Activated CD8-positive, alpha-beta T cell treated with anti-CD3 and anti-CD28 coated beads for 36 hours (primary cell): ENCODE measurements around the gene UBE4B. TPM values are rescaled to one million over a fixed set of nuclear protein-coding genes. Genes with fewer than 3 reads are reported as not detected.
"Not testable (repeated sequence)": the region's sequence is repeated elsewhere in the genome, so short reads cannot be mapped to it uniquely, and the experiment has no call there.

Experiments used
- ATAC-seq: fragments of 200-7000 bp; cut with Tn5 transposase; one replicate; pipeline ENCODE4 v1.10.0; 2021; ENCODE audit warnings: mild to moderate bottlenecking, moderate library complexity
- CTCF ChIA-PET: fragments of 350-600 bp; sonication (Branson Sonifier 250); formaldehyde crosslinking; loops from one replicate; lab custom pipeline; 2021; ENCODE audit warnings: antibody characterized with exemption; lab: Charles Lee
- POLR2A ChIA-PET: fragments of 350-600 bp; sonication (Branson Sonifier 250); formaldehyde crosslinking; loops from one replicate; lab custom pipeline; 2021; ENCODE audit warnings: antibody characterized with exemption; lab: Charles Lee
- DNase-seq: peaks from one replicate; pipeline ENCODE4 v3.0.0-alpha.2; 2020
- H3K27ac Mint-ChIP-seq: one replicate; pipeline ENCODE4 v1.8.0; 2021; ENCODE audit warnings: mild to moderate bottlenecking, mixed read lengths
- H3K27me3 Mint-ChIP-seq: one replicate; pipeline ENCODE4 v1.8.0; 2021; ENCODE audit warnings: mixed read lengths
- H3K36me3 Mint-ChIP-seq: one replicate; pipeline ENCODE4 v1.8.0; 2021; ENCODE audit warnings: low read depth, mixed read lengths
- H3K4me1 Mint-ChIP-seq: one replicate; pipeline ENCODE4 v1.8.0; 2021; ENCODE audit warnings: low read depth, mixed read lengths
- H3K4me3 Mint-ChIP-seq: one replicate; pipeline ENCODE4 v1.8.0; 2021; ENCODE audit warnings: mild to moderate bottlenecking, moderate library complexity, mixed read lengths
- H3K9me3 Mint-ChIP-seq: one replicate; pipeline ENCODE4 v1.8.0; 2021; ENCODE audit warnings: mixed read lengths
- intact Hi-C: fragments of 100-400 bp; cut with micrococcal nuclease; formaldehyde crosslinking; loops from one replicate; pipeline ENCODE4 v1.10.0; 2022
- total RNA-seq, 2 experiments: library from RNA; stranded (reverse); gene quantifications; one replicate each; pipeline ENCODE4 v1.2.3, GENCODE V29; 2021
- TF ChIP-seq, protein P1 (sequence below): fragments of 200-600 bp; IDR thresholded peaks from one replicate; pipeline ENCODE4 v1.8.0; 2022; ENCODE audit warnings: antibody characterized with exemption, mild to moderate bottlenecking

UBE4B gene
- total RNA-seq, 2 experiments from 2014 or later, result 21.0 to 26.2 TPM

DNA sequence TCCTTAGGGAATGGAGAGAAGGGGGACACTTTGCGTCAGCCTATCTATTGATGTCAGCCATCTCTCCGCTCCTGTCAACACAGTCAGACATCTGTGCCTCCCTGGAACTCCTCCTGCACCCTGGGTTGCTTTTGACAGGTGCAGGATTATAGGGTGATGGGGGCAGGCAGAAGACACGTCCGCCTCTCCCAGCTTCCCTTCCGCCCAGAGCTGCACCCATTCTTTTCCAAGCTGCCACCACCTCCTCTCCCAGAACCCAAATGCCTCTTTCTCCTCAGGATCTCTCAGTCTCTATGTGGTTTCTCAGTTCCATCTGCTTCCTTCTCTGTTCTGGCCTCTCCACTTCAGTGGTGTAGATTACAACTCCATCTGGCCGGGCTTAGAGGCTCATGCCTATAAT is 160.5 kb downstream of the UBE4B start:
- POLR2A ChIA-PET, result no interaction called here
- H3K4me3 Mint-ChIP-seq, result no peak overlapping the region
- H3K36me3 Mint-ChIP-seq, result no peaks in the 10 kb centered on the region
- peaks cover under 1% of the 10 kb centered on the region for H3K9me3 Mint-ChIP-seq
- no peak overlapping the region for H3K27ac Mint-ChIP-seq
- TF ChIP-seq, protein P1, sequence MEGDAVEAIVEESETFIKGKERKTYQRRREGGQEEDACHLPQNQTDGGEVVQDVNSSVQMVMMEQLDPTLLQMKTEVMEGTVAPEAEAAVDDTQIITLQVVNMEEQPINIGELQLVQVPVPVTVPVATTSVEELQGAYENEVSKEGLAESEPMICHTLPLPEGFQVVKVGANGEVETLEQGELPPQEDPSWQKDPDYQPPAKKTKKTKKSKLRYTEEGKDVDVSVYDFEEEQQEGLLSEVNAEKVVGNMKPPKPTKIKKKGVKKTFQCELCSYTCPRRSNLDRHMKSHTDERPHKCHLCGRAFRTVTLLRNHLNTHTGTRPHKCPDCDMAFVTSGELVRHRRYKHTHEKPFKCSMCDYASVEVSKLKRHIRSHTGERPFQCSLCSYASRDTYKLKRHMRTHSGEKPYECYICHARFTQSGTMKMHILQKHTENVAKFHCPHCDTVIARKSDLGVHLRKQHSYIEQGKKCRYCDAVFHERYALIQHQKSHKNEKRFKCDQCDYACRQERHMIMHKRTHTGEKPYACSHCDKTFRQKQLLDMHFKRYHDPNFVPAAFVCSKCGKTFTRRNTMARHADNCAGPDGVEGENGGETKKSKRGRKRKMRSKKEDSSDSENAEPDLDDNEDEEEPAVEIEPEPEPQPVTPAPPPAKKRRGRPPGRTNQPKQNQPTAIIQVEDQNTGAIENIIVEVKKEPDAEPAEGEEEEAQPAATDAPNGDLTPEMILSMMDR, result no peak
- DNase-seq, result no peak
- H3K27me3 Mint-ChIP-seq, result peaks cover 9% of the 10 kb centered on the region
- intact Hi-C loops, result no loop called here
- no peak for ATAC-seq
- no peaks in the 10 kb centered on the region for H3K4me1 Mint-ChIP-seq
- CTCF ChIA-PET, result interaction anchor here (2.8 kb wide), 1 partner anchor 17 kb away, joined by 11 read pairs; the partner anchor contains the start of gene KIF1B

GRCh38 chr1:10195570-10195969 is 162.8 kb downstream of the UBE4B start:
- Mint-ChIP-seq H3K27me3 (peaks cover 9% of the 10 kb centered on the region), H3K4me1 (no peaks in the 10 kb centered on the region), H3K27ac (no peak overlapping the region), H3K36me3 (no peaks in the 10 kb centered on the region), H3K9me3 (no peaks in the 10 kb centered on the region), H3K4me3 (no peak overlapping the region)
- DNase-seq (no peak), ATAC-seq (no peak)
- intact Hi-C loops, result no loop called here
- CTCF ChIA-PET, result interaction anchor here (2.8 kb wide), 1 partner anchor 14 kb away, joined by 14 read pairs; the partner anchor contains the start of gene KIF1B
- TF ChIP-seq, protein P1, result no peak
- POLR2A ChIA-PET, result interaction anchor here (1.2 kb wide), 1 partner anchor 73 kb away, joined by 3 read pairs; no protein-coding TSS in a partner anchor

GRCh38 chr1:10196976-10197375 is 164.2 kb downstream of the UBE4B start:
- H3K36me3 Mint-ChIP-seq, result no peaks in the 10 kb centered on the region
- intact Hi-C loops, result no loop called here
- no peaks in the 10 kb centered on the region for H3K9me3 Mint-ChIP-seq
- ATAC-seq (no peak), DNase-seq (no peak)
- ChIA-PET POLR2A (no interaction called here), CTCF (interaction anchor here (1.2 kb wide), 1 partner anchor 12 kb away, joined by 3 read pairs; no protein-coding TSS in a partner anchor)
- no peak overlapping the region for H3K4me3 Mint-ChIP-seq
- TF ChIP-seq, protein P1, result no peak
- H3K4me1 Mint-ChIP-seq, result no peaks in the 10 kb centered on the region
- H3K27me3 Mint-ChIP-seq, result peaks cover 12% of the 10 kb centered on the region
- no peak overlapping the region for H3K27ac Mint-ChIP-seq

DNA sequence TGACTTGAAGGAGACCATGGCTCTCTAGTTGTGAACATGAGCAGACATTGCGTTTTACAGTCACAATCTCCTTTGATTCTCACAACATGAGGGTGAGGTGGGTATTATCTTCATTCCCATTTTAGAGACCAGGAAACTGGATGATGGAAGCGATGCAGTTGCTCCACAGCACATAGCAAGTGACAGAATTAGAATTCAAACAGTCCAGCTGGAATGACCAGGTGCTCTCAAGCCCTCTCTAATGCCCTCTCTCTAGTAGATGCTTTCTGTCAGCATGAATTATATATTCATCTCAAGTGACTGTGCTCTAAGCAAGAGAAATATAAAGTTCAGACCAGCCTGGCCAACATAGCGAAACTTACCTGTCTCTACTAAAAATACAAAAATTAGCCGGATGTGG is 167.9 kb downstream of the UBE4B start:
- no peak for ATAC-seq
- TF ChIP-seq, protein P1, result no peak
- ChIA-PET POLR2A (interaction anchor here (0.6 kb wide), 1 partner anchor 117 kb away, joined by 3 read pairs; no protein-coding TSS in a partner anchor), CTCF (interaction anchor here (1.1 to 2.7 kb wide), 2 partner anchors 9 to 137 kb away, joined by 4 to 16 read pairs; partner anchors contain the start of gene KIF1B)
- no peak overlapping the region for H3K27ac Mint-ChIP-seq
- H3K27me3 Mint-ChIP-seq, result peaks cover 9% of the 10 kb centered on the region
- intact Hi-C loops, result no loop called here
- DNase-seq, result no peak
- no peaks in the 10 kb centered on the region for H3K4me1 Mint-ChIP-seq
- H3K9me3 Mint-ChIP-seq, result no peaks in the 10 kb centered on the region
- H3K4me3 Mint-ChIP-seq, result no peak overlapping the region
- no peaks in the 10 kb centered on the region for H3K36me3 Mint-ChIP-seq

- ChIA-PET CTCF (interaction anchor here (1.6 kb wide), 1 partner anchor 13 kb away, joined by 3 read pairs; no protein-coding TSS in a partner anchor), POLR2A (no interaction called here)
- TF ChIP-seq, protein P1, result no peak
- H3K27ac Mint-ChIP-seq, result no peak overlapping the region
- no peak for DNase-seq
- H3K9me3 Mint-ChIP-seq, result no peaks in the 10 kb centered on the region
- intact Hi-C loops, result no loop called here
- peaks cover under 1% of the 10 kb centered on the region for H3K4me1 Mint-ChIP-seq
- ATAC-seq, result no peak
- H3K4me3 Mint-ChIP-seq, result no peak overlapping the region
- no peaks in the 10 kb centered on the region for H3K36me3 Mint-ChIP-seq
- H3K27me3 Mint-ChIP-seq, result peaks cover 4% of the 10 kb centered on the region
These were observed 171.4 kb downstream of the UBE4B start for GRCh38 chr1:10204003-10204642.

DNA sequence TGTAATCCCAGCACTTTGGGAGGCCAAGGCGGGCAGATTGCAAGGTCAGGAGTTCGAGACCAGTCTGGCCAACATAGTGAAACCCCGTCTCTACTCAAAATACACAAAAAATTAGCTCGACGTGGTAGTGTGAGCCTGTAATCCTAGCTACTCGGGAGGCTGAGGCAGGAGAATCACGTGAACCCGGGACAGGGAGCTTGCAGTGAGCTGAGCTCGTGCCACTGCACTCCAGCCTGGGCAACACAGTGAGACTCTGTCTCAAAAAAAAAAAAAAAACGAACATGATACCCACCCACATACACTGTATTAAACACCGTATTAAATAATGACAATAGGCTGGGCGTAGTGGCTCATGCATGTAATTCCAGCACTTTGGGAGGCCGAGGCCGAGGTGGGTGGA is 172.4 kb downstream of the UBE4B start:
- intact Hi-C loops, H3K4me1 Mint-ChIP-seq, H3K4me3 Mint-ChIP-seq, ATAC-seq, H3K9me3 Mint-ChIP-seq, H3K36me3 Mint-ChIP-seq, H3K27ac Mint-ChIP-seq, DNase-seq, POLR2A ChIA-PET, H3K27me3 Mint-ChIP-seq: not testable (repeated sequence)
- CTCF ChIA-PET, result interaction anchor here (0.6 kb wide), 1 partner anchor 133 kb away, joined by 3 read pairs; no protein-coding TSS in a partner anchor
